ACHN (cell line): ENCODE results near the gene RAB22A.
A peak's percentile ranks its signal among the peaks of the same experiment; 100 is the strongest.

ENCODE experiments used
- DNase-seq: peaks from one replicate; pipeline ENCODE4 v3.0.0-alpha.2; 2015
- in situ Hi-C: cut with HindIII; loops from 2 replicates; pipeline ENCODE4 v1.10.0; 2017; ENCODE audit warnings: low sequenced_read_pairs, low pct_ligation_motif_present, low pct_unique_long_range_greater_than_20kb

RAB22A gene

DNA sequence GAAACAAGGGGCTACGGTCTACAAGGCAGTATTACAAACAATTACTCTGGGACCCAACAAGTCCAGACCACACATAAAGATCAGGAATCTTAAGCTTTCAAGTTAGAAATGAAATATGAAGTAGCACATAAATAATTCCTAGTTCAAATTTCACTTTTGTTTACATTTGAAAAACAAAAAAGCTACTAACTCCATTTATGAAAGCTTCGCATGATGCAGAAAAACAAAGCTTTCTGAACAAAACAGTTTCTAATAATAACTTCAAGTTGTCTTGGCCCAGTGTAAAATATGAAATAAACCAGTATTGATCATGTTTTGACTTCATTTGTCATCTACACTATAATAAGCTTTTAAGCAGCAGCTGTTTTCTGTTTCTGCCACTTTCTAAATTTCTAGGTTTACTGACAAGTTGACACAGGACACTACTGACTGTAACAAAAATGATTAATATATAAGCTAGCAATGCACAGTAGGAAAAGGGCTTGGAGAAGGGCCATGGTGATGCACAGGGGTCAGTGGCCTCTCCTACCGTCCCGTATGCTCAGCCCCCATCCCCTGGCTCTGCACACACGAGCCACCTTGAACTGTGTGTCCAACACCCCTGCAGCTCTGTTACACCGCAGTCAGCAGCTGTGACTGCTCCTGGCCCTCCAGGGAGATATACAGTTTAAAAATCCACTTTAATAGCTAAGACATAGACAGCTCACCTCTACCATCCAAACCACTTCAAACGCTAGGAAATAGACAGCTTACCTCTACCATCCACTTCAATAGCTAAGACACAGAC lies 13.3 kb upstream of the RAB22A start:
- DNase-seq, result no peak
- in situ Hi-C loops, result no loop called here

DNA sequence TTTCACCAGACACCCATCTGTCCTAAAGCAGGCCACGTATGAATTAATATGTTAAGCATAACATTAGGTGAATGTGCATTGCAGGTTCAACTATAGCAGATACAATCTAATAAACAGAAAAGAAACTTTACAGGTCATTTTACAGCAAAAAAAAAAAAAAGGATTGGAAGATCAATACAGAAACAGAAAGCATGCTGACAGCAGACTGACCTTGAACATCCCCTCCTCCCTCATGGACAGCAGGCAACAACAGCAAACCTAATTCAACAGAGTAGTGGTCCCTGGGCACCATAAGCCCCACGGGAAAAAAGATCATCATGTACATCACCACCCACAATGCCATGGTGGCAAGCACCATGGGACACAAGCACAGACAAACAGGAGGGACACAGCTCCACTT lies 12.1 kb upstream of the RAB22A start:
- in situ Hi-C loops, result no loop called here

DNA sequence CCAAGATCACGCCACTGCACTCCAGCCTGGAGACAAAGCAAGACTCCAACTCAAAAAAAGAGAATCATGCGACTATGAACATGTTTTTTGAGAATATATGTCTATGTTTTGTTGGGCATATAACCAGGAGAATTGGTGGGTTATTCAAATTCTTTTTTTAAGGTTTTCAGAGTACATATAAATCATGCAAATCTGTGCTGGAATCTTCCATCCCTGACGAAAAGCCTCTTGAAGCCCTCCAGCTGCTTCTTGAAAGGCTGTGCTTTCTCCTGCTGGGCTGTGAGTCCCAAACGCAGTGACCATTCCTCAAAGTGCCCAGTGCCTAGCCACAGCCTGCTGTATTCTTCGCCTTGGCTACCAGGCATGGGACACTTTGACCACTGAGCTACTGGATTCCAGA lies 9.2 kb upstream of the RAB22A start:
- in situ Hi-C loops, result no loop called here
- no peak for DNase-seq

More for the DNA sequence above, 12.1 kb upstream of the RAB22A start:
- no peak for DNase-seq

DNA sequence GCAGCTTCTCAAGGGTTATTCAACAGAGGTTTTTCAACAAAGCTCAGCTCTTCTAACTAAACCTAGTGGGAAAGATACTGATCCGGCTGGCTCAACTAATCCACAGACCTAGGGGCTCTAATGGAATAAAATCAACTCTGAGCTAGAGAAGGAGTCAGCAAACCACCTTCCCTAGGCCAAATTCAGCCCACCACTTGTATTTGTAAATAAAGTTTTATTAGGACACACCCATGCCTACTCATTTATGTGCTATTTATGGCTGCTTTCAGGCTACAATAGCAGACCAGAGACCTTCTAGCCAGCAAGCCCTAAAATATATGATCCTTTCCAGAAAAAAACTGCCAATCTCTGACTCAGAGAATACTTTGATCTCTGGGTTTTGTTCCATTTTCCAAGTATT lies 6.0 kb upstream of the RAB22A start:
- no peak for DNase-seq
- in situ Hi-C loops, result no loop called here

DNA sequence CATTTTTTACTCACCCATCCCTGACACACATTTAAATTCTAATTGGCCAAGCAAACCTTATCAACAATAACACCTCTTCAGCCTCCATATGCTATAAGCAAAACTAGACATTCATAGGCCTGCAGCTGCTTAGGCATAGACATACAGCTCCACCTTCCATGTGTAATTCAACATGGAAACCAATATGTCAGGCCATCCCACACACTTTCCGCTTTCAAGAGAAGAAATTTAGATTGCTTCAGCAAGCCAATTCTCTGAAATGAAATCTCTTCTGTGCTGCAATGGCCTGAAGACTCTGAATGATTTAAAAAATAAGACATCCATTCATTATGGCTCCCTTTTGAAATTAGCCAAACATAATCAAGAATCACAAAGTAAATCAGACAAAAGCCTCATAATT lies 4.5 kb upstream of the RAB22A start:
- in situ Hi-C loops, result no loop called here
- DNase-seq, result no peak

DNA sequence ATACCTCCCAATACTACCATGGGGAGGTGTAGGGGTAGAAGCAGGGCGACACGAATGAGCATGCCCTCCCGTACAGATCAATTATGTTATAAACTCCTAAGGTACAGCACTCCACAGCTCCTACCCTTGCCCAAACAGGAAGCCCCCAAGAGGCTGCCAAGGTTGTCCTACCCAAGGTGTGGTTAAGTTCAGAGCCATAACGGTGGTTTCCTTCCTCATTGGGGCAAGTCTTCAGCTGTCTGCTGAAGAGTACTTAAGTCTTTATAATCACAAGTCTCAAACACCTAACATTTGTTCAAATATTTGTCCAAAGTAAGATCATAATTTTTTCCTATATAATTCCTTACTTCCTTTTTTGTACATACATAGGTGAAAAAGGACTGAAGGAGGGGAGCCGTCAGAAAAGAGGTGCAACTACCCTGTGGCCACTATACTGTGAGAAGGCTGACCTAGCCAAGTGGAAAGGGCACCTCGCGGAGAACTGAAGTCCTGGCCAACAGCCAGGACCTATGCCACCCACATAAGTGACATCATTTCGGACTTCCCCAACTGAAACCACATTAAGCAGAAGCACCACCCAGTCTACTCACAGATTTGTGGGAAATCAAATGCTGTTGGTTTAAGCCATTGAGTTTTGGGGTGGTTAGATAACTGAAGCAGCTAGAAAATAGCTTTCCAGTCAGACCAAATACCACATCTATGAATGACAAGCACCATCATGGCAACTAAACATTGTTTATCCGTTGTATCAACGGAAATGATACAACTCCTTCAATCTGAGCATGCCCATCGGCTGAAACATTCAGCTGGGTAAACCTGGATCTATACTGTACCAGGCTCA lies 2.9 kb upstream of the RAB22A start:
- in situ Hi-C loops, result no loop called here
- DNase-seq, result peak; percentile 83

DNA sequence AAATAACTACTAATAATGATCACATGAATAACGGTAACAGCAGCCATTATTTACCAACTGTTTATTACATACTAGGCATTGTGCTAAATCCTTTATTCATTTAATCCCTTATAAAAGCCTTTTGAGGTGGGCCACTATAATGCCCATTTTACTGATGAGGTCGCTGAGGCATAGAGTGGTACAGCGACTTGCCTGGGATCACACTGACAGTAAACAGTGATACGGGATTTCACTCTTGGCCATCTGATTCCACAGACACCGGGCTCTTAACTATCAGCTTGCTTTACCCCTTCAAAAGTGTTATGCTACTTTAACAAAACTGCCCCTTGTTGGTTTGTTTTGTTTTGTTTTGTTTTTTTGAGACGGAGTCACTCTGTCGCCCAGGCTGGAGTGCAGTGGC lies 2.2 kb upstream of the RAB22A start:
- in situ Hi-C loops, result no loop called here

DNA sequence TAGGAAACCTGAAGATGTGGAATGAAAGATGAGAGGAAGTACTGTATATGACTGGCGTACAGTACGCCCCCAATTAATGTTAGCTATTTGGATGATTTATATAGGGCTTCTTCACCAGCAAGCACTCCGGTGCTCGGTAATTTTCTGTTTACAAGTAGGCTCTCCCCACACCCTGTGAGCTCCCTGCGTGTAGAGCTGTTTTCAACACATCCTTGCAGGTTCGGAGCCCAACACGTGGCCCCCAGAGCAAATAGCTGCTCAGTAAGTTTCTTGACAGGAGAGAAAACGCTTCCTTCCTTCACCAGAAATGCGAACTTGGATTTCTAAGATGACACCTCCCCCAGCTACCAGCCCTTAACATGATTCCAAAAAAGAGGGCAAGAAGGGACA lies 1.2 kb upstream of the RAB22A start:
- DNase-seq, result no peak
- in situ Hi-C loops, result no loop called here

More for the DNA sequence above, 2.2 kb upstream of the RAB22A start:
- no peak for DNase-seq

DNA sequence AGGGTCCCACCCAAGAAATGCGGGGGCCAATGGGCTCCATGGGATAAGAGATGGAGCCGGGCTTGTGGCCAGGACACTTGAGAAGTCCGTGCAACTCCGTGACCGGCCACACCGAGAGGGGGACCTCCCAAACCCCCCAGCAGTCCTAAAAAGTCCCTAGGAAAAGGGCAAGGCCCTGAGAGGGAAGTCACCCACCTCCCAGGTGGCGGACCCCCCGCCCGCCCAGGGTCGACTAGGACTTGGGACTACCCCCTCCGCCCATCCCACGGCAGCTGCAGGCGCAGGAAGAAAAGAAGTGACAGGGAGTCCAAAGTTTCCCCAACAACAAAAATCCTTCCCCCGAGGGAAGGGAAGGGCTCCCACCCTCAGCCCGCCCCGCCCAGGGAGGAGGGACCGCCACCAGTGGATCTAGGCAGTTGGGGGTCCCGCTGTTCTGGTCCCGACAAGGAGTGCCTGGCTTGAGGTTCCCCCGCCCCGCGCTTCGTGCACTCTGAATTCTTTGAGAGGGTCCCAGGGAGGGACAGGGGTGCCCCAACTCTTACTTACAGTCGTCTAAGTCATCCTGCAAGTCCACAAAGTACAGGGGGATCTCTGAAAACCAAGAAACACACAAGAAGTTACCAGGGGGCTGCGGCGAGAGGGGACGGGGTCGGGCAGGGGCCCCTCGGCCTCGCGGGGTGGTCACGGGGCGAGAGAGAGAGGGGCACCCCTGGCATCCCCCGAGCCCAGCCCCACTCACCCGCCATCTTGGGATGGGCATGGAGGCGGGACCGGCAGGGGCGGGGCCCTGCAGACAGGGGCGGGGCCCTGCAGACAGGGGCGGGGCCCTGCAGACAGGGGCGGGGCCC lies 611 bp upstream of the RAB22A start:
- peak; percentile 32 for DNase-seq
- in situ Hi-C loops, result no loop called here

DNA sequence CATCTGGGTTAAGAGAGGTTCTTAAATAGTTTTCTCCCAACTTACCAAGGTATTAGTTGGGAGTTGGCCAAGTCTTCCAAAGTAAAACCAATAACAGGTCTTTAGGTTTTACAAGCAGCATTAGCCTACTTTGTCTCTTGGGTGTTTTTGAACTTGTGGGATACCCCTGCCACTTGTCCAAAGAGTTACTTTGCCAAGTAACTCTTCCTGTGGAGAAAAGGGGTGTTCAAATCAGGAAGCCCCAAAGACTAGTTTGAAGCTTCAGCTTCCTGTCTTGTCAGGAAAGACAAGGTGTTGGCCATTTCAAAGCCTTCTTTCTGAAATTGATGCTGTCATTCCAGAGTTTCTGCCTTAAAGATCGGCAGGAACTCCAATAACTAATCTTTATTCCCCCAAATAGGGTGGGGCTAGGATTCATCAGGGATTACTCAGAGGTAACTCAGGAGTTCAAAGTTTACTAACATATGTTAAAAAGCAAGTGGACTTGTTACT lies 822 bp downstream of the RAB22A start:
- in situ Hi-C loops, result no loop called here
- DNase-seq, result peak; percentile 24

DNA sequence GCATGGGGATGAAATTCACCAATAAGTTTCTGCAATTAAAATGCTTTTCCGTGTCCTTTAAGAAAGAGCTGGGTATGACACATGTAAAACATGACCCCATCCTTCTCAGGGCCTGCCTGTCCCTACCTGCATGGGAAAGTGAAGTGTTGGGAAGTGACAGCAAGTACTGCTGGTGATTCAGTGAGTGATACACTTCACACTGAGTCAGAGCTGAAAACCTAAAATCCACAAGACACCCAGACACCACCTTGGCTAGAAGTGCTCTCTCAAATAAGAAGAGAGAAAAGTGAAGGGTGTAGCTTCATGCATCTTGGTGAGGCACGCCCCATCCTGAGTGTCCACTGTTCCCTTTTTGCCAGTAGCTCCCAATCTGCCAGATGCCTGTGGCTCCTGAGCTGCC lies 3.3 kb downstream of the RAB22A start:
- in situ Hi-C loops, result no loop called here
- no peak for DNase-seq

DNA sequence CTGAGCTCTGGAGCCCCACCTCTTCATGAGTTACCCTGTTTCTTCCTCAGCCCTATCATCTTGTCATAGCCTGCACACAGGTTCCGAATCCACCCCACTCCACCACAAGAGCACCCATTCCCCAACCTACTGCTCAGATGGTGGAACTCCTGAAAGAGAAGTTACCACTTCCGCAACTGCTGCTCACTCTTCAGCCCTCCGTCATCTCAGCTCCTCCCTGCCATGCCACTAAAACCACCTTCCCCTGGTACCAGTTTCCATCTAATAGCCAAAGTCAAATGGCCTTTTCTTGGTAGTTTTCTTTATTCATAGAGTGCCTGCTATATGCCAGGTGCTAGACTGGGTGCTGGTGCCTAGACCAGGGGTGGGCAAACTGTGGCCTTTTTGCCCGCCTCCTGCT lies 3.9 kb downstream of the RAB22A start:
- in situ Hi-C loops, result no loop called here
- DNase-seq, result no peak

DNA sequence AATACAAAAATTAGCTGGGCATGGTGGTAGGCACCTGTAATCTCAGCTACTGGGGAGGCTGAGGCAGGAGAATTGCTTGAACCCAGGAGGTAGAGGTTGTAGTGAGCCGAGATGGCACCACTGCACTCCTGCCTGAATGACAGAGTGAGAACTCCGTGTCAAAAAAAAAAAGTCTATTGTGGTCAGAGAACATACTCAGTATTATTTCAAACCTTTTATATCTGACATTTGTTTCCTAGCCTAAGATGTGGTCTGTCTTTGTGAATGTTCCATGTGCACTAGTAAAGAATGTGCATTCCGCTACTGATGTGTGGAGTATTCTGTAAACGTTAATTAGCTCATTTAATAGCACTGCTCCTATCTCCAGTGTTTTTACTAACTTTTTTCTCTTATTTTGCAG lies 11.7 kb downstream of the RAB22A start:
- in situ Hi-C loops, result no loop called here

DNA sequence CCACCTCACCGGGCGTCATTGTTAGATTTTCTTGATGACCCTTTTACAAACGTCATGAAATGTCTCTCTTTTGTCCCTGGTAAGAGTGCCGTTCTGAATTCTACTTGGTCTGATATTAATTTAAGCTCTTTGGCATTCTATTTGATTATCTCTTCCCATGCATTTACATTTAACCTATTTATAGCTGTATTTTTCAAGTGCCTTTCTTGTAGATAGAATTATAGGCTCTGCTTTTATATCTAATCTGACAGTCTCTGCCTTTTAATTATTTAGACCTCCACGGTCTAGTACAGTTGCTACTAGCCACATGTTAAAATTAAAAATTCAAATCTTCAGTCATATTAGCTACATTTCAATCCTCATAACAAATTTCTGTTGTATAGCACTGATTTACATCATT lies 12.6 kb downstream of the RAB22A start:
- no peak for DNase-seq
- in situ Hi-C loops, result no loop called here

More for the DNA sequence above, 11.7 kb downstream of the RAB22A start:
- DNase-seq, result no peak

DNA sequence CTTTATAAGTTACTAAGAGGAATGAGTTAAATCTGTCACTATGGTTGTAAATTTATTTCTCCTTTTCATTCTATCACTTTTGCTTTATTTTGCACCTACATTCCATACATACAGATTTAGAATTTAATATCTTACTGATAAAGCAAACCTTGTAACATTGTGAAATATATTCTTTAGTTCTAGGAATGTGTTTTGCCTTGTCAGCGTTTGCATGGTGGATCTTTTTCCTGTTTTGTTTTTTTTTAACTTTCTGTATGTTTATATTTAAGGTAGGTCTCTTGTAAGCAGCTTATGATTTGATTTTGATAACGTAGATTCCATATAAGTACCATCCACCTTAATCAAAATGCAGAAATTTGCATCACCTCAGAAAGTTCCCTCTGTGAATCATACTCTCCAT lies 16.4 kb downstream of the RAB22A start:
- in situ Hi-C loops, result no loop called here
- no peak for DNase-seq

DNA sequence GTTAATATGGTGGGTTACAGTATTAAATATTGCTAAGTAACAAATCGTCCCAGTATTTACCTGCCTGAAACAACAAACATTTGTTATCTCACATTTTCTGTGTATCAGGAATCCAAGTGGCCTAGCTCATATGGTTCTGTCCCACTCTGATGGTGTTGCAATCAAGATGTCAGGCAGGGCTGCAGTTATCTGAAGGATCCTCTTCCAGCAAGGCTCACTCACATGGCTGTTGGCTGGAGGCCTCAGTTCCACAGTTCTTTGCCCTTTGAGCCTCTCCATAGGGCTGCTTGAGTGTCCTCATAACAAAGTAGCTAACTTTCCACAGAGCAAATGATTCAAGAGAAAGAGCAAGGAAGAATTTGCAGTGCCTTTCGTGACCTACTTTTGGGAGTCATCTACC lies 17.7 kb downstream of the RAB22A start:
- DNase-seq, result no peak
- in situ Hi-C loops, result no loop called here

DNA sequence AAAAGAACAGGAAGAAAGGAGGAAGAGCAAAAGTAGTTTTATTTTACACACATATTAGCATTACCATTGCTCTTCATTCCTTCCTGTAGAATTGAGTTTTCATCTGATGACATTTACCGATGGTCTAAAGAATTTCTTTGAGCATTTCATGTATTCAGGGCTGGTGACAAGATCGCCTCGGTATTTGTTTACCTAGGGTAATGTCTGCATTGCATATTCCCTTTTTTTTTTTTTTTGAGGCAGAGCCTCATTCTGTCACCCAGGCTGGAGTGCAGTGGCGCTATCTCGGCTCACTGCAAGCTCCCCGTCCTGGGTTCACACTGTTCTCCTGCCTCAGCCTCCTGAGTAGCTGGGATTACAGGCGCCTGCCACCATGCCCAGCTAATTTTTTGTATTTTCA lies 19.3 kb downstream of the RAB22A start:
- no peak for DNase-seq
- in situ Hi-C loops, result no loop called here

DNA sequence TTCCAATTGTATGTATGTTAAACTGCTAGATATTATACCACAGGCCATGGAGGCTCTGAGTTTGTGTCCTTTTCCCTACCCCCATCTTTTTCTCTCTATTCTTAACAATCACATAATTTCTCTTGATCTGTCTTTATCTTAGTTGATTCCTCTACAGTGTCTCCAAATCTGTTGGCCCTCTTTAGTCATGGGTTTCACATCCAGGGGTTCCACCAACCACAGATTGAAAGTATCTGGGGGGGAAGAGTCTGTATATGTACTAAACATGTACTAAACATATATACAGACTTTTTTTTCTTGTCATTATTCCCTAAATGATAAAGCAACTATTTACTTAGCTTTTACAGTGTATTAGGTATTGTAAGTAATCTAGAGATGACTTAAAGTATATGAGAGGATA lies 20.2 kb downstream of the RAB22A start:
- in situ Hi-C loops, result no loop called here
- DNase-seq, result no peak

DNA sequence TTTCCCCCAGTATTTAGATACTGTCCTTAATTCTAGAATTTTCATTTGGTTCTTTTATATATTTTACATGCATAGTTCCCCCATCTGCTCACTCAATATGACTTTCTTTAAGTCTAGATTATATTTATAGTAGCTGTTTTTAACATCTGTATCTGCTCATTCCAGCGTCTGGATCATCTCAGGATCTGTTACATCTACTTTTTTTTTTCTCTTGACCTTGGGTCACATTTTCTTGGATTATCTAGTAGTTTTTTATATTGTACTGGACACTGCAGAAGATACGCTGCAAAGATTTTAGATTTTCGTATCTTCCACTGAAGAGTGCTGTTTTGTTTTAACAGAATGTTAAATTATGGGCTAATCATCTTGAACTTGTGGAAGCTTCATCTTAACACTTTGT lies 20.7 kb downstream of the RAB22A start:
- no peak for DNase-seq
- in situ Hi-C loops, result no loop called here
